ENCODE measurements around the gene NFKB1. TPM values are rescaled to one million over a fixed set of nuclear protein-coding genes. Genes with fewer than 3 reads are reported as not detected.

Gene NFKB1
- total RNA-seq, 3 donors from 2014 or later (not counting 1 experiment from before 2014, with no cell fraction given) = 144 to 235 (median 163) TPM

DNA sequence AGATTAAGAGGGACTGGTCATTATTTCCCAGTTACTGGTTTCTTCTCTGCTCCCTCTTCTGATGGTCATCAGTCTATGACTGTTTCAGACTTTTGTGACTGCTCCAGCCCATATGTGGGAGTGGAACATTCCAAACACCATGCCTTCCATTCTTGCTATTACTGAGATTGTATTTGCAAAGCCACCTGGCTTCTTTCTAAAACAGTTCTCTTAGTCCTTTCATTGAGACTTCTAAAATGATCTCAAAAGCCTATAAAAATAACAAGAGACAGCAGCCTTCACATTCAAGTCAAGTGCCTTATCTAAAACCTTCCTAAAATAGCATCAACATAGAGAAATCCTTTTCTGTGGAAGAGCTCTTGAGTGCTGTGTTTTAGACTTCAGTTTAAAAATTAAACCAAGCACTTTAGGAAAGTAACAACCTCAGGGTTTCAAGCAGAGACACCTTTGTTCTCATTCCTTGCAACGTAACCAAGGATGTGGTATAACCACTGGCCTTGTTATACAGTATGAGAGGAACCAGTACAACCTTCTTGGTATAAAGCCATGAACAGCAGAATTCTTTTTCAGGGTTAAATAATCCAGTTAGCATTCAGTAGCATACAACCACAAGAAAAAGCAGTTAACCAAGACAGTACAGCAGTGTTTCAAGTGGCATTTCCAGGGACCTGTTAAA, 97.1 kb downstream of the NFKB1 start:
- Histone ChIP-seq H3K9me3 (ENCODE audit: control insufficient read depth, insufficient read depth, low read length) (no peaks in the 10 kb centered on the region), H3K4me1 (ENCODE audit: control insufficient read depth, insufficient read depth, low read length) (peaks cover 3% of the 10 kb centered on the region), H3K27ac (ENCODE audit: low read length) (peak overlapping the region; percentile 20), H3K27me3 (ENCODE audit: control insufficient read depth, insufficient read depth, low read length) (no peaks in the 10 kb centered on the region), H3K4me3 (ENCODE audit: low read length) (no peak overlapping the region), H3K36me3 (ENCODE audit: control insufficient read depth, insufficient read depth, low read length) (peaks cover 86% of the 10 kb centered on the region)
- peaks cover 15 to 17% of the 10 kb centered on the region in 2 donors for H3K4me1 Mint-ChIP-seq
- peak overlapping the region; percentile 14 to 62 for H3K27ac Mint-ChIP-seq
- DNase-seq (peak in 1 of 2 donors; percentile 66), ATAC-seq (peak; percentile 53 to 62 (median 62))
- H3K4me3 Mint-ChIP-seq = no peak overlapping the region
- WGBS (ENCODE audit: insufficient coverage) = 38% methylated on average over 1 of the region's 1 CpG
- intact Hi-C loops (cut with micrococcal nuclease) = no loop called here
- H3K9me3 Mint-ChIP-seq = no peaks in the 10 kb centered on the region
- H3K36me3 Mint-ChIP-seq = peaks cover 46% of the 10 kb centered on the region
- H3K27me3 Mint-ChIP-seq (ENCODE audit: low read depth in 2 of 2) = no peaks in the 10 kb centered on the region
- TF ChIP-seq, protein P1, sequence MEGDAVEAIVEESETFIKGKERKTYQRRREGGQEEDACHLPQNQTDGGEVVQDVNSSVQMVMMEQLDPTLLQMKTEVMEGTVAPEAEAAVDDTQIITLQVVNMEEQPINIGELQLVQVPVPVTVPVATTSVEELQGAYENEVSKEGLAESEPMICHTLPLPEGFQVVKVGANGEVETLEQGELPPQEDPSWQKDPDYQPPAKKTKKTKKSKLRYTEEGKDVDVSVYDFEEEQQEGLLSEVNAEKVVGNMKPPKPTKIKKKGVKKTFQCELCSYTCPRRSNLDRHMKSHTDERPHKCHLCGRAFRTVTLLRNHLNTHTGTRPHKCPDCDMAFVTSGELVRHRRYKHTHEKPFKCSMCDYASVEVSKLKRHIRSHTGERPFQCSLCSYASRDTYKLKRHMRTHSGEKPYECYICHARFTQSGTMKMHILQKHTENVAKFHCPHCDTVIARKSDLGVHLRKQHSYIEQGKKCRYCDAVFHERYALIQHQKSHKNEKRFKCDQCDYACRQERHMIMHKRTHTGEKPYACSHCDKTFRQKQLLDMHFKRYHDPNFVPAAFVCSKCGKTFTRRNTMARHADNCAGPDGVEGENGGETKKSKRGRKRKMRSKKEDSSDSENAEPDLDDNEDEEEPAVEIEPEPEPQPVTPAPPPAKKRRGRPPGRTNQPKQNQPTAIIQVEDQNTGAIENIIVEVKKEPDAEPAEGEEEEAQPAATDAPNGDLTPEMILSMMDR (IDR thresholded peaks at IDR 0.05) = no peak

DNA sequence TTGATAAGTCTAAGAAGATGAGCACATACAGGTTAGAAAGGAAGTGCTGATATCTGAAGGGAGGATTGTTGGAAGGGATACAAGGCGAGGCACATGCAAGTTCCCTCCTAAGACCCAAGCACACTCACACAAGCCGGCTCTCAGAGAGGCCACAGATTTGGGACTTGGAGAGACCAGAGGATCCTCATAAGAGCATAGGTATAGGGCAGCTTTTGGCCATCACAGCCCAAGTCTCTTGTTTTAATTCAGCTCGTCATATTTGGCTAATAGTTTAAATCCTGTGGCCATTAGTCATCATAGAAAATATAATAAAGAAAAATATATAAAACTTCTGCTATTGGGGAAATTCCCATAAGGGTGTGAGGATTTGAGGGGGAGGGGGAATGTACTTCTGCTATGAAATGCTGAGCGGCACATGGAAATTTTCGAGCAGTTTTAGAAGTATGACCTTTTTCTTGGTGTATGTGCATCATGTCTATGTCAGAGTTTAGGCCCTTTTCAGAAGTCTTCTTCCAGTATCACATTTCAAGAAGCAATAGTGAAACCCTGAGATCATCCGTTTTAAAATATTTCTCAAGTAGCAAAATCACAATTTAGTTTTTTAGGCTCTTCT, 97.7 kb downstream of the NFKB1 start:
- Histone ChIP-seq H3K36me3 (ENCODE audit: control insufficient read depth, insufficient read depth, low read length) (peaks cover 89% of the 10 kb centered on the region), H3K4me1 (ENCODE audit: control insufficient read depth, insufficient read depth, low read length) (peaks cover 3% of the 10 kb centered on the region), H3K27me3 (ENCODE audit: control insufficient read depth, insufficient read depth, low read length) (no peaks in the 10 kb centered on the region), H3K9me3 (ENCODE audit: control insufficient read depth, insufficient read depth, low read length) (no peaks in the 10 kb centered on the region), H3K4me3 (ENCODE audit: low read length) (no peak overlapping the region), H3K27ac (ENCODE audit: low read length) (peak overlapping the region; percentile 20)
- intact Hi-C loops (cut with micrococcal nuclease) = no loop called here
- peaks cover 13 to 17% of the 10 kb centered on the region in 2 donors for H3K4me1 Mint-ChIP-seq
- TF ChIP-seq, protein P1 (IDR thresholded peaks at IDR 0.05) = no peak
- H3K9me3 Mint-ChIP-seq = no peaks in the 10 kb centered on the region
- WGBS (ENCODE audit: insufficient coverage) = 83% methylated on average over 5 of the region's 6 CpGs
- peak overlapping the region; percentile 14 to 62 for H3K27ac Mint-ChIP-seq
- H3K4me3 Mint-ChIP-seq = no peak overlapping the region
- ATAC-seq (peak; percentile 26 to 31 (median 30)), DNase-seq (peak in 1 of 2 donors; percentile 52)
- H3K27me3 Mint-ChIP-seq (ENCODE audit: low read depth in 2 of 2) = no peaks in the 10 kb centered on the region
- H3K36me3 Mint-ChIP-seq = peaks cover 46% of the 10 kb centered on the region

DNA sequence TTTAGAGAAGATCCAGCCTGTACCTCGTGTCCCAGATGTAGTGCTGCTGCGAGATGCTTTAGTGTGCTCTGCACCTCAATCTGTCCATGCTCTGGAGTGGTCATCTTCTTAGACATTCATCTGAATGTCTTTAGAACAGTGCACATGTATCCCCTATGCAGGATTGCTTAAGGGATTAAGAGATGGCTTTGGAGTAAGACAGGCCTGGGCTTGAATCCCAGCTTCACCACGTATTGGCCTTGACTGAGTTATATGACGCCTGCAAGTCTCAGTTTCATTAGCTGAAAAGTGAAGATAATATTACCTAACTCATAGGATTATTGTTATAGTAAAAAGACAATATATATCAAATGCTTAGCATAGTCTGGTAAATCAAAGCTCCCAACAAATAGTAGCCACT, 98.3 kb downstream of the NFKB1 start:
- H3K27ac Mint-ChIP-seq = peak overlapping the region in 1 of 2 donors; percentile 14
- H3K4me1 Mint-ChIP-seq = peaks cover 13 to 17% of the 10 kb centered on the region in 2 donors

More for the DNA sequence above, 98.3 kb downstream of the NFKB1 start:
- no peak overlapping the region for H3K4me3 ChIP-seq (ENCODE audit: low read length)
- TF ChIP-seq, protein P1 (IDR thresholded peaks at IDR 0.05) = no peak
- peaks cover 3% of the 10 kb centered on the region for H3K4me1 ChIP-seq (ENCODE audit: control insufficient read depth, insufficient read depth, low read length)
- no peaks in the 10 kb centered on the region for H3K9me3 ChIP-seq (ENCODE audit: control insufficient read depth, insufficient read depth, low read length)
- Mint-ChIP-seq H3K27me3 (ENCODE audit: low read depth in 2 of 2) (no peaks in the 10 kb centered on the region), H3K36me3 (peaks cover 46% of the 10 kb centered on the region), H3K9me3 (no peaks in the 10 kb centered on the region), H3K4me3 (no peak overlapping the region)
- DNase-seq (no peak), ATAC-seq (no peak)
- no peaks in the 10 kb centered on the region for H3K27me3 ChIP-seq (ENCODE audit: control insufficient read depth, insufficient read depth, low read length)
- intact Hi-C loops (cut with micrococcal nuclease) = no loop called here
- no peak overlapping the region for H3K27ac ChIP-seq (ENCODE audit: low read length)
- 87% methylated on average over 3 of the region's 4 CpGs for WGBS (ENCODE audit: insufficient coverage)
- peaks cover 90% of the 10 kb centered on the region for H3K36me3 ChIP-seq (ENCODE audit: control insufficient read depth, insufficient read depth, low read length)

Data from natural killer cell (primary cell).